GM18517 (cell line): ENCODE data around the gene PLEK.
"Not testable (repeated sequence)": the region's sequence is repeated elsewhere in the genome, so short reads cannot be mapped to it uniquely, and the experiment has no call there.

Experiments
- ATAC-seq: cut with Tn5 transposase; IDR thresholded peaks from one replicate; pipeline ENCODE4 v1.9.1; 2021; ENCODE audit warnings: mild to moderate bottlenecking, moderate library complexity; ENCODE audit not compliant: unreplicated experiment

Gene PLEK

GRCh38 chr2:68438455-68439303 is 73.6 kb downstream of the PLEK start:
- no peak for ATAC-seq

- ATAC-seq = peak; percentile 98
Observed at GRCh38 chr2:68441179-68441993, 76.3 kb downstream of the PLEK start.

- no peak for ATAC-seq
Observed at GRCh38 chr2:68441994-68442322, 76.9 kb downstream of the PLEK start.

DNA sequence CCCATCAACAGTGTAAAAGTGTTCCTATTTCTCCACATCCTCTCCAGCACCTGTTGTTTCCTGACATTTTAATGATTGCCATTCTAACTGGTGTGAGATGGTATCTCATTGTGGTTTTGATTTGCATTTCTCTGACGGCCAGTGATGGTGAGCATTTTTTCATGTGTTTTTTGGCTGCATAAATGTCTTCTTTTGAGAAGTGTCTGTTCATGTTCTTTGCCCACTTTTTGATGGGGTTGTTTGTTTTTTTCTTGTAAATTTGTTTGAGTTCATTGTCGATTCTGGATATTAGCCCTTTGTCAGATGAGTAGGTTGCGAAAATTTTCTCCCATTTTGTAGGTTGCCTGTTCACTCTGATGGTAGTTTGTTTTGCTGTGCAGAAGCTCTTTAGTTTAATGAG is 81.3 kb downstream of the PLEK start:
- ATAC-seq = not testable (repeated sequence)
